HL-60 (cell line): ENCODE results near the gene LMNTD1.

Experiments used
- DNase-seq, 2 experiments: peaks; one replicate each; pipeline ENCODE4 v3.0.0-alpha.2; 2010 to 2020; ENCODE audit warnings: low read depth in 1 of 2, low spot score in 1 of 2
- H3K27ac ChIP-seq: fragments of 250-450 bp; sonication (Bioruptor Pico); replicated peaks from 2 replicates; pipeline ENCODE4 v1.5.1; 2020; ENCODE audit warnings: mild to moderate bottlenecking, moderate library complexity
- H3K27me3 ChIP-seq: fragments of 250-450 bp; sonication (Bioruptor Pico); 2 replicates; pipeline ENCODE4 v1.5.1; 2021; ENCODE audit warnings: mild to moderate bottlenecking, moderate library complexity; ENCODE audit not compliant: insufficient read depth, poor library complexity, severe bottlenecking
- H3K4me3 ChIP-seq: replicated peaks from 2 replicates; pipeline ENCODE4 v1.5.1; 2011; ENCODE audit warnings: mild to moderate bottlenecking, control low read depth, low read length; ENCODE audit not compliant: insufficient read depth
- CTCF ChIP-seq: IDR thresholded peaks from one replicate; pipeline ENCODE4 v1.5.1; 2011; ENCODE audit warnings: low read length, control low read depth, inconsistent platforms; ENCODE audit not compliant: insufficient read depth
- GABPA ChIP-seq: IDR thresholded peaks from 2 replicates; pipeline ENCODE4 v1.6.1; 2012; ENCODE audit warnings: low read depth
- POLR2AphosphoS5 ChIP-seq: IDR thresholded peaks from 2 replicates; pipeline ENCODE4 v1.6.1; 2012; ENCODE audit warnings: low read depth
- REST ChIP-seq: IDR thresholded peaks from 2 replicates; pipeline ENCODE4 v1.6.1; 2012; ENCODE audit warnings: low read depth; ENCODE audit not compliant: insufficient replicate concordance
- SPI1 ChIP-seq: IDR thresholded peaks from 2 replicates; pipeline ENCODE4 v1.6.1; 2012; ENCODE audit warnings: low read depth, mild to moderate bottlenecking, borderline replicate concordance

The LMNTD1 gene

GRCh38 chr12:25477217-25477616, 75.9 kb downstream of the LMNTD1 start:
- TF ChIP-seq CTCF = no peak
- TF ChIP-seq SPI1 = no peak
- no peak for TF ChIP-seq REST
- TF ChIP-seq GABPA = no peak
- TF ChIP-seq POLR2AphosphoS5 = no peak
- no peaks in the 10 kb centered on the region for H3K27me3 ChIP-seq
- DNase-seq = no peak
- no peak overlapping the region for H3K4me3 ChIP-seq
- H3K27ac ChIP-seq = no peak overlapping the region

GRCh38 chr12:25472453-25472852, 80.6 kb downstream of the LMNTD1 start:
- Histone ChIP-seq H3K27ac (no peak overlapping the region), H3K4me3 (no peak overlapping the region), H3K27me3 (no peaks in the 10 kb centered on the region)
- TF ChIP-seq POLR2AphosphoS5 (no peak), GABPA (no peak), CTCF (no peak), SPI1 (no peak), REST (no peak)
- no peak for DNase-seq

- Histone ChIP-seq H3K4me3 (no peak overlapping the region), H3K27ac (no peak overlapping the region), H3K27me3 (no peaks in the 10 kb centered on the region)
- DNase-seq = no peak
- TF ChIP-seq REST (no peak), GABPA (no peak), SPI1 (no peak), POLR2AphosphoS5 (no peak), CTCF (no peak)
These were observed 83.2 kb downstream of the LMNTD1 start for GRCh38 chr12:25469861-25470260.
